GM18519 (cell line): ENCODE results near the gene SLC22A13.
"Not testable (repeated sequence)": the region's sequence is repeated elsewhere in the genome, so short reads cannot be mapped to it uniquely, and the experiment has no call there.

Source experiments
- ATAC-seq: cut with Tn5 transposase; IDR thresholded peaks from one replicate; pipeline ENCODE4 v1.9.1; 2021; ENCODE audit warnings: mild to moderate bottlenecking, moderate library complexity; ENCODE audit not compliant: unreplicated experiment, low FRiP score

SLC22A13 gene

GRCh38 chr3:38265604-38266307 lies at the start of gene SLC22A13:
Gene SLC22A13, plus strand, starts transcription at chr3:38265812. Its CDS starts 49 bp downstream, at chr3:38265861.
- no peak for ATAC-seq

GRCh38 chr3:38219609-38220197 lies 45.9 kb upstream of the SLC22A13 start:
- ATAC-seq, result no peak

- no peak for ATAC-seq
Observed at GRCh38 chr3:38221005-38221404, 44.6 kb upstream of the SLC22A13 start.

DNA sequence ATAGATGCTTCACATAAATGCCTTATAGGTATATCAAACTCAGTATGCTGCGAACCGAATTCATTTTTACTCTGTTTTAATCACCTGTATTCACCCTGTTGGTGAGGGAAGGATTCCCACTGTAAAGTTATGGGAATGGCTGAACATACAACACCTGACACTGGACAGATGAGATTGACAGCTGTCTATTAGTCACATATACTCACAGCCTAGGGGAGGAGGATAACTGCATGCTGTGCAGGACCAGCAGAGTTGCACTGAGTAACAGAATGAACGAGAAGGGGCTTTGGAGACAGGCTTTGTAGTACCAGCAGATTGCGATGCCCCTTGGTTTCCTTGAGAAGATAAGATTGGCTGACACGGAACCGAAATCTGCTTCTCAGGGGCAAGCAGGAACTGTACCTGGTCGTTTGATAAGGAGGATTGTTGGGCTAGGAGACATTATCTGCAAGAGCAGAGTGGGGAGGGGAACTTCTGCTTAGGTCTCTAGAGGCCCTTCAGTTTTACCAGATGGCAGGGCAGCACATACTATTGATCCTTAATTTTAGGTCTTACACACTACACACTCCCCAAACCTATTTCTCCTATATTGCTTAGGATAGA lies 43.5 kb upstream of the SLC22A13 start:
- ATAC-seq, result no peak

- no peak for ATAC-seq
Observed at GRCh38 chr3:38224357-38224756, 41.3 kb upstream of the SLC22A13 start.

DNA sequence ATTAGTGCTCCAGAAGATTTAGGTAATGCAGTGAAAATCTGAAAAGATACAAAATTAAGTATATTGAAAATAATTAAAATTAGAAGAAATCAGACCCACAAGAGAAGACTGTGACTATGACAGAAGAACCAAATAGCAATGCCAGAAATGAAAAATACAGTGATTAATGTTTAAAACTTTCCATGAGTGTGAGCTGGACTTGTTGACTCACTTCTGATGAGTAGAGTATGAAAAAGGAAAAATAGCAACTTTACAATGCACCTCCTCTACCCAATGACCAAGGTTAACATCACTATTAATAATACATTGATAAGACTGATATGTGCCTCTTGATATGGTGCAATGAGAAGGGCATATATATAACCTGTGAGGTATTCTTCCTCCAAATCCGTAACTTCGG lies 39.3 kb upstream of the SLC22A13 start:
- no peak for ATAC-seq

DNA sequence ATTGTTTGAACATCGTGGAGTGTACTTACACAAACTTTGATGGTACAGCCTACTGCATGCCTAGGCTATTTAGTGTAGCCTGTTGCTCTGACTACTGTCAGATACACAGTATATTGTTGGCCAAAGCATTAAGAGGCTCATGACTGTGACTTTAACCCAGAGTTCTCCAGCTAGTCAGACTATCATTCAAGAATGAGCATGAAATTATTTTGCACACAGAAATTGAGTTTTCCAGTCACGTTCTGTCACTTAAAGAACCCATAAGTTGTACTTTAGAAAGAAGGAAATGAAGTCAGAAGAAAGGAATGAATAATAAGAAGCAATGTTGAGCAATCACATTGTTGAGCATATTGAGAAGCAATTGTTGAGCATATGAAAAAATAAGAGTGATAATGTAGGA lies 37.6 kb upstream of the SLC22A13 start:
- ATAC-seq, result no peak

DNA sequence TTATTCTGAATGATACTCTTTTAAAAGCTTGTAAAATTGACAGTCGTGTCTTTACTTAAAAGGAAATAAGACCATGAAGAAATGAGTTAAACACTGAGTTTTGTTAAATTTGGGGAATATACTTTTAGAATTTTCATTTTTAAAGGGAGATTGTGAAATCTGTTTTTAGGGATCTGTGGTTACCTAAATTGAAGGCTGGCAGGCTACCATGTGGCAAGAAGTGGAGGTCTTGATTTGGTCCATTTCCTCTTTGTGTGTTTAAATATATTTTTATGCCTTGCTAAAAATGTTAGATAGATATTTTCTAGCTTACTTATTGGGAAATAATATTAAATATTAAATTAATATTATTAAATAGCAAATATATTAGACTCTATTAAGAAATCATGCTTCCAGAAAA lies 36.6 kb upstream of the SLC22A13 start:
- no peak for ATAC-seq

DNA sequence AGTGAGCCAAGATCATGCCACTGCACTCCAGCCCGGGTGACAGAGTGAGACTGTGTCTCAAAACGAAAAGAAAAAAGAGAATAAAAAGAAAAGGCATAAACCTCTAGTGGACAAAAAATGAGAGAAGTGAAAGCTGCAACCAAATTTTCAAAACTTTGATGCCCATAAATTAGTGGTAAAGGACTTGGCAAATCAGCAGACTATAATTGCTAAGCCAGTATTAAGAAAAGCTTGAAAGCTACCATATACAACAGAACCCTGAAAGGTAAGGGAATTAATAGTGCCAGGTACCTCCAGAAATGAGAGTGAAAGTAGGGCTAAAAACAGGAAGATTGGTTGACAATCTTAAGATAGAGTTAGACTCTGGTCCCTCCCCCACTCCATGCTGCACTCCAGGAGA lies 32.9 kb upstream of the SLC22A13 start:
- ATAC-seq, result no peak

DNA sequence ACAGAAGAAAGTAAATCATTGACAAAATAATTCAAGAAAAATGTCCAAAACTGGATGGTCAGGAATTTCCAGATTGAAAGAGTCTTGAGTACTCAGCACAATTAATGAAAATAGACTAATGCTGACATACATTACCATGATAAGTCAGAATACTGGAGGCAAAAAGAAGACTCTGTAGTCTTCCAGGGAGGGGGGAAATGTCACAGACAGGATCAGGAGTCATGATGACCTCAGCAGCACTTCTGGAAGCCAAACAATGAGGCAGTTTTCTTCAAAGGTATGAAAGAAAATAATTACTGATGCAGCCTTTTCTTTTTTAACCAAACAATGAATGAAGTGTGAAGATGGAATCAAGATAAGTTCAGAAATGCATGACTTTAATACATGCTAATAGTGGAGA lies 30.1 kb upstream of the SLC22A13 start:
- no peak for ATAC-seq

- no peak for ATAC-seq
Observed at GRCh38 chr3:38238416-38239008, 27.1 kb upstream of the SLC22A13 start.

- not testable (repeated sequence) for ATAC-seq
Observed at GRCh38 chr3:38242812-38243211, 22.8 kb upstream of the SLC22A13 start.

GRCh38 chr3:38245930-38246329 lies 19.7 kb upstream of the SLC22A13 start:
- ATAC-seq, result no peak

GRCh38 chr3:38247366-38248035 lies 18.1 kb upstream of the SLC22A13 start:
- no peak for ATAC-seq

- ATAC-seq, result no peak
Observed at GRCh38 chr3:38250198-38250597, 15.4 kb upstream of the SLC22A13 start.

DNA sequence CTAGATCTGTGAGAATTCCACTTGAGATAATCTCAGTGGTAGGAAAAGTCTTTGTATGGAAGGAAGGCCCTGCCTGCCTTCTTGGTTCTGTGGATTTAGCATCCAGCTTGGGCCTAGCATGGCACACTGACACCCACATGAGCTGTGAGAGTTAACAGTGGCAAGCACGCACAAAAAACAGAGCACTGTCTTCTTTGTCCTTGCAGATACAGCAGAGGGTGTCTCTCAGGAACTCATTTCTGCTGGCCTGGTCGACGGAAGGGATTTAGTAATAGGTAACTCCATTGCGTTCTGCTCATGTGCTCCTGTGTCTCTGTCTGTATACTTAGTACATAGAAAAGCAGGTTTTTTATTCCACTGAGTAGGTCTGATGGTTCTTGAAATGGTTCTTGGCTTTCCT lies 14.4 kb upstream of the SLC22A13 start:
- ATAC-seq, result no peak

DNA sequence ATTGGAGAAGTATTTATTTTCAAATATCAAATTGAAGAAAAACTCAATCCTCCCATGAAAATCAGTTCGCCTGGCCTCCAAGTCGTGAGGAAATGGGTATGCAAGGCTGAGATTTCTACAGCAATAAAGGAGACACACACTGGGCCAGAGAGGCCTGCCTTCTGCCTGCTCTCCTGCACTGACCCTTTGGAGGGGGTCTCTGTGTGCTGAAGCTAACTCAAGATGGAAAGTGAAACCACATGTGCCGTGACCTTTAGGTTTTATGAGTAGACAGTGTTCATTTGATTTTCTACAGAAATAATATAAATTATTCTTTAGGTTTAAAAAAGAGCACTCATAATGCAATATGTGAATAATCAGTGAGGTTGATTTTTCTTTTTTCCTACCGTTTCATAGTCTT lies 11.9 kb upstream of the SLC22A13 start:
- ATAC-seq, result no peak

DNA sequence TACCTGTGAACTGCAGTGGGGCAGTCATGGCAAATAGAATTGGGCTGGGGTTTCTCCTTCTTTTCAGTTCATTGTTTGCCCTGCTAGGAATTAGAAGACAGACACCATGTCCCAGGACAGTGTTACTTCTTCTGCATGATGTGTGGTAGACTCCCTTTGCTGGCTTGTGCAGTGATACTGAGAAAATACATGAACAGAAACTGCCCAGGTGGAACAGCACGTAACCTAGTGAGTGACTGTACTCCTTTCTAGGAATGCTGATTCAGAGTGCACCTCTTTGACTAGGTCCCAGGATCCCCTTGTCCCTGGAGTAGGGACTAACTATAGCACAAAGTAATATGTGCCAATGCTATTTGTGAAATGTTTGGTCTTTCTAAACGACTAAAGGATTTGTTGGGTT lies 10.7 kb upstream of the SLC22A13 start:
- ATAC-seq, result no peak

DNA sequence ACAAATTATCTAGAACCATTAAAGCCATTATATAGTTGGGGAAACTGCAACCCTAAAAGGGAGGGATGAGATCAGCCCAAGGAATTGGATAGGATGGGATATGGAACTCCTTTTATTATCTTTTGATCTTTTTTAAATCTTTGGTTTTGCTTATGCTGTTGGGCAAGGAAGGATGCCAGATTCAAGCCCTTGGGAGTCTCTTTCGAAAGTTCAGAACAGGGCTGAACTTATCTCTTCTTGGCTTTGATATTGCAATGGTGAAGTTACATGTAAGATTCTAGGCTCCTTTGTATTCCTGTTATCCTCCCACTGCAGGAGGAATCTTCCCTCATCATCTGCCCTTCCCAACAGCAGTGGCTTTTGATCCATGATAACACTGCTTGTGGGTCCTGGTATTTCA lies 10.0 kb upstream of the SLC22A13 start:
- no peak for ATAC-seq

DNA sequence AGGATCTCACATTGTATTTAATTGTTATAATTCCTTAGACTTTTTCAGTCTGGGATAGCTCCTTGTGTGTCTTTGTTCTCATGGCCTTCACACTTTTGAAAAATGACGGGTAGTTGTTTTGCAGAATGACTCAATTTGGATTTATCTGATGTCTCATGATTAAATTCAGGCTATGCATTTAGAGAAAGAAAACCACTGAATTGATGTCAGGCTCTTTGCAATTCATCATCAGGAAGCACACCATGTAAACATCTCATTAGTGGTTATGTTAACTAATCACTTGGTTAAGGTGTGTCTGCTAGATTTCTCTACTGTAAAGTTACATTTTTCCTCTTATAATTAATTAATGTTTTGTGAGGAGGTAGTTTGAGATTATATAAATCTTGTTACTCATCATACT lies 8.0 kb upstream of the SLC22A13 start:
- no peak for ATAC-seq

- no peak for ATAC-seq
Observed at GRCh38 chr3:38260474-38260873, 5.1 kb upstream of the SLC22A13 start.
